Sigmoid colon (tissue), 7 donors: Measurements from ENCODE around the gene NUCB1. TPM values are rescaled to one million over a fixed set of nuclear protein-coding genes. Genes with fewer than 3 reads are reported as not detected.
A peak's percentile ranks its signal among the peaks of the same experiment; 100 is the strongest.

Experiments
- DNase-seq: peaks from one replicate; pipeline ENCODE4 v3.0.0-alpha.2; 2019
- H3K27ac ChIP-seq, 4 donors: fragments of 200-600 bp; sonication (generic); one replicate each; pipeline ENCODE4 v1.5.1; 2016 to 2019; ENCODE audit warnings: mild to moderate bottlenecking in 1 of 4
- H3K27me3 ChIP-seq, 3 donors: fragments of 200-600 bp; sonication (generic); one replicate each; pipeline ENCODE4 v1.5.1; 2019; ENCODE audit warnings: mild to moderate bottlenecking in 1 of 3
- H3K36me3 ChIP-seq, 4 donors: fragments of 200-600 bp; sonication (generic); one replicate each; pipeline ENCODE4 v1.5.1; 2016 to 2019
- H3K4me1 ChIP-seq, 4 donors: fragments of 200-600 bp; sonication (generic); one replicate each; pipeline ENCODE4 v1.5.1; 2017 to 2019
- H3K4me3 ChIP-seq, 4 donors: fragments of 200-600 bp; sonication (generic); one replicate each; pipeline ENCODE4 v1.5.1; 2017 to 2019; ENCODE audit warnings: mild to moderate bottlenecking in 2 of 4, moderate library complexity in 1 of 4
- H3K9me3 ChIP-seq, 4 donors: fragments of 200-600 bp in 3 of 4; sonication (generic) in 3 of 4; one replicate each; pipeline versions ENCODE4 v1.5.1 to v1.6.1; 2013 to 2019
- CTCF ChIP-seq, 4 experiments: fragments of 450-650 bp in 3 of 4; fragments of 200-600 bp in 1 of 4; IDR thresholded peaks; one replicate each; pipeline ENCODE4 v1.5.1; 2016 to 2019; ENCODE audit warnings: antibody characterized with exemption in 4 of 4, mild to moderate bottlenecking in 3 of 4, moderate library complexity in 2 of 4
- EP300 ChIP-seq, 4 donors: sonication (generic); formaldehyde crosslinking; IDR thresholded peaks; one replicate each; pipeline ENCODE4 v1.6.1; 2017; ENCODE audit warnings: antibody characterized with exemption in 4 of 4
- POLR2A ChIP-seq, 2 donors: fragments of 450-650 bp; IDR thresholded peaks; one replicate each; pipeline ENCODE4 v1.6.1; 2016; ENCODE audit warnings: antibody characterized with exemption in 2 of 2, mild to moderate bottlenecking in 2 of 2, moderate library complexity in 2 of 2
- POLR2AphosphoS5 ChIP-seq, 4 donors: sonication (generic); formaldehyde crosslinking; IDR thresholded peaks; one replicate each; pipeline ENCODE4 v1.6.1; 2017; ENCODE audit warnings: antibody characterized with exemption in 4 of 4
- WGBS, 2 donors: extraction: QIAGEN DNeasy Blood & Tissue Kit; methylation state at CpG; one replicate each; pipeline ENCODE4 v1.1.7; 2013; 5-methylcytosine and 5-hydroxymethylcytosine counted together
- intact Hi-C: fragments of 100-400 bp; cut with DNase I; formaldehyde crosslinking; loops from one replicate; pipeline ENCODE4 v1.15.1; 2023
- polyA plus RNA-seq, 3 donors: library from polyadenylated mRNA; stranded (reverse); fragments of 200-250 nt; gene quantifications; one replicate each; pipeline ENCODE4 v1.2.3, GENCODE V29; 2013
- total RNA-seq, 4 donors: library from RNA; depleted of rRNA; stranded (reverse); fragments of >200 nt; gene quantifications; one replicate each; pipeline ENCODE4 v1.1.0, GENCODE V29; 2016
- donor health status: healthy with polysubstance abuse.
- donor health status: Bipolar disorder and iron deficiency.
- donor health status: healthy.

The NUCB1 gene
- total and polyA plus RNA-seq, 7 donors, result 43.0 to 303 (median 174) TPM

- no peak overlapping the region for H3K27ac ChIP-seq
- 60 to 89% methylated on average over 7 of the region's 7 CpGs for WGBS, 2 donors
- no peak for DNase-seq
- TF ChIP-seq EP300 (IDR thresholded peaks at IDR 0.05) (no peak), POLR2A (IDR thresholded peaks at IDR 0.05) (no peak), CTCF (IDR thresholded peaks at IDR 0.05) (no peak), POLR2AphosphoS5 (IDR thresholded peaks at IDR 0.05) (no peak)
- intact Hi-C loops, result no loop called here
- peaks cover 0 to 19% (median 0%) of the 10 kb centered on the region in 4 donors for H3K36me3 ChIP-seq
- H3K4me1 ChIP-seq, result peaks cover 0 to 17% (median 12%) of the 10 kb centered on the region in 4 donors
- H3K9me3 ChIP-seq, result no peaks in the 10 kb centered on the region
- no peak overlapping the region for H3K4me3 ChIP-seq
- H3K27me3 ChIP-seq, result no peaks in the 10 kb centered on the region
Observed at GRCh38 chr19:48862827-48863226, 37.3 kb upstream of the NUCB1 start.

GRCh38 chr19:48866692-48867091 lies 33.4 kb upstream of the NUCB1 start:
- Histone ChIP-seq H3K4me3 (no peak overlapping the region), H3K27me3 (no peaks in the 10 kb centered on the region)
- intact Hi-C loops, result no loop called here

GRCh38 chr19:48867123-48867745 lies 32.9 kb upstream of the NUCB1 start:
- DNase-seq, result no peak
- Histone ChIP-seq H3K4me1 (peaks cover 0 to 35% (median 26%) of the 10 kb centered on the region in 4 donors), H3K27ac (peak overlapping the region; percentile 76 to 85 (median 82)), H3K36me3 (peaks cover 0 to 8% (median 0%) of the 10 kb centered on the region in 4 donors), H3K27me3 (no peaks in the 10 kb centered on the region), H3K4me3 (peak overlapping the region; percentile 15 to 48 (median 34)), H3K9me3 (no peaks in the 10 kb centered on the region)
- WGBS, 2 donors, result 20 to 64% methylated on average over 14 of the region's 14 CpGs
- intact Hi-C loops, result no loop called here
- TF ChIP-seq EP300 (IDR thresholded peaks at IDR 0.05) (no peak), POLR2A (IDR thresholded peaks at IDR 0.05) (no peak), CTCF (IDR thresholded peaks at IDR 0.05) (no peak), POLR2AphosphoS5 (IDR thresholded peaks at IDR 0.05) (no peak)

More at GRCh38 chr19:48866692-48867091, 33.4 kb upstream of the NUCB1 start:
- H3K4me1 ChIP-seq, result peaks cover 0 to 32% (median 26%) of the 10 kb centered on the region in 4 donors
- H3K27ac ChIP-seq, result peak overlapping the region in 2 of 4 donors; percentile 76 to 85
- peaks cover 0 to 8% (median 0%) of the 10 kb centered on the region in 4 donors for H3K36me3 ChIP-seq
- WGBS, 2 donors, result 31 to 64% methylated on average over 6 of the region's 6 CpGs
- TF ChIP-seq EP300 (IDR thresholded peaks at IDR 0.05) (no peak), CTCF (IDR thresholded peaks at IDR 0.05) (no peak), POLR2AphosphoS5 (IDR thresholded peaks at IDR 0.05) (no peak), POLR2A (IDR thresholded peaks at IDR 0.05) (no peak)
- no peak for DNase-seq
- no peaks in the 10 kb centered on the region for H3K9me3 ChIP-seq

- Histone ChIP-seq H3K27ac (peak overlapping the region; percentile 76 to 85 (median 82)), H3K27me3 (no peaks in the 10 kb centered on the region), H3K4me1 (peaks cover 0 to 35% (median 26%) of the 10 kb centered on the region in 4 donors), H3K4me3 (peak overlapping the region; percentile 15 to 48 (median 34)), H3K9me3 (no peaks in the 10 kb centered on the region), H3K36me3 (peaks cover 0 to 8% (median 0%) of the 10 kb centered on the region in 4 donors)
- peak; percentile 71 for DNase-seq
- TF ChIP-seq CTCF (IDR thresholded peaks at IDR 0.05) (no peak), POLR2A (IDR thresholded peaks at IDR 0.05) (no peak), EP300 (IDR thresholded peaks at IDR 0.05) (no peak), POLR2AphosphoS5 (IDR thresholded peaks at IDR 0.05) (no peak)
- intact Hi-C loops, result no loop called here
- WGBS, 2 donors, result 36 to 67% methylated on average over 7 of the region's 7 CpGs
Observed at GRCh38 chr19:48867746-48868113, 32.4 kb upstream of the NUCB1 start.
